Ovary (tissue), 9 donors: ENCODE measurements around the gene DRAXIN. TPM values are rescaled to one million over a fixed set of nuclear protein-coding genes. Genes with fewer than 3 reads are reported as not detected.

Experiments
- DNase-seq, 5 donors: peaks; one replicate each; pipeline ENCODE4 v3.0.0-alpha.2; 2019 to 2020
- H3K27ac ChIP-seq, 2 donors: fragments of 200-600 bp; one replicate each; pipeline versions ENCODE4 v1.5.1 to v1.8.0; 2019 to 2022
- H3K27me3 ChIP-seq: fragments of 200-600 bp; one replicate; pipeline ENCODE4 v1.8.0; 2022
- H3K36me3 ChIP-seq: fragments of 200-600 bp; sonication (generic); one replicate; pipeline ENCODE4 v1.5.1; 2019
- H3K4me1 ChIP-seq: one replicate; pipeline ENCODE4 v1.8.1; 2013; ENCODE audit warnings: mild to moderate bottlenecking, moderate library complexity; ENCODE audit not compliant: insufficient read depth
- H3K4me3 ChIP-seq: fragments of 200-600 bp; sonication (generic); one replicate; pipeline ENCODE4 v1.5.1; 2017
- H3K9me3 ChIP-seq, 2 donors: fragments of 200-600 bp in 1 of 2; sonication (generic) in 1 of 2; one replicate each; pipeline versions ENCODE4 v1.5.1 to v1.8.1; 2013 to 2019; ENCODE audit warnings: mild to moderate bottlenecking in 1 of 2, moderate library complexity in 1 of 2
- CTCF ChIP-seq, 3 donors: fragments of 450-650 bp in 2 of 3; fragments of 200-600 bp in 1 of 3; IDR thresholded peaks; one replicate each; pipeline versions ENCODE4 v1.5.1 to v1.8.0; 2016 to 2022; ENCODE audit warnings: antibody characterized with exemption in 3 of 3, mild to moderate bottlenecking in 1 of 3
- EP300 ChIP-seq: sonication (generic); formaldehyde crosslinking; IDR thresholded peaks from one replicate; pipeline ENCODE4 v1.6.1; 2017; ENCODE audit warnings: antibody characterized with exemption
- POLR2A ChIP-seq: fragments of 450-650 bp; IDR thresholded peaks from one replicate; pipeline ENCODE4 v1.6.1; 2017; ENCODE audit warnings: antibody characterized with exemption, mild to moderate bottlenecking, moderate library complexity
- WGBS, 3 donors: extraction: QIAGEN DNeasy Blood & Tissue Kit in 1 of 3; methylation state at CpG; one replicate each; pipeline versions ENCODE4 v1.1.5 to v1.1.7; 2013 to 2017; 5-methylcytosine and 5-hydroxymethylcytosine counted together
- intact Hi-C, 4 donors: fragments of 100-400 bp; cut with DNase I; formaldehyde crosslinking; loops; one replicate each; pipeline versions ENCODE4 v1.11.0 to v1.15.1; 2022 to 2023
- polyA plus RNA-seq, 2 donors: library from polyadenylated mRNA; stranded (reverse); fragments of 200-250 nt in 1 of 2; fragments of 350-450 nt in 1 of 2; fragmentation: Illumina TruSeq in 1 of 2; extraction: RNeasy Lipid Tissue Mini Kit (QIAGEN cat#74804) in 1 of 2; gene quantifications; one replicate each; pipeline ENCODE4 v1.2.3, GENCODE V29; 2013 to 2014
- total RNA-seq, 7 donors: library from RNA; depleted of rRNA in 2 of 7; stranded (reverse); fragments of >200 nt in 2 of 7; fragmentation: NEBNext Ultra II Directional in 3 of 7; extraction: Animal tissue kit (Norgen Biotek cat#: 25700) in 3 of 7; gene quantifications; one replicate each; pipeline versions ENCODE4 v1.1.0 to v1.2.4, GENCODE V29; 2016 to 2023
- donor health status: DM: no; HTN: no; CAD: no; lungs with moderate emphysema.
- donor health status: DM: no; HTN: no; CAD: no.
- donor health status: Bipolar disorder and iron deficiency.
- donor health status: DM: yes; HTN: yes; CAD: no.
- donor health status: DM: no; HTN: no; CAD: no.
- donor health status: DM: yes; HTN: yes; CAD: no.

The DRAXIN gene
- total and polyA plus RNA-seq, 9 donors, result under 0.01 to 0.33 (median 0.05) TPM; not detected in 2

- H3K9me3 ChIP-seq, result no peaks in the 10 kb centered on the region
- H3K27ac ChIP-seq, result no peak overlapping the region
- no peaks in the 10 kb centered on the region for H3K27me3 ChIP-seq
- intact Hi-C loops, result no loop called here
- WGBS, 3 donors, result 57 to 67% (median 59%) methylated on average over 8 of the region's 8 CpGs
- no peak overlapping the region for H3K4me3 ChIP-seq
- no peaks in the 10 kb centered on the region for H3K4me1 ChIP-seq
- H3K36me3 ChIP-seq, result no peaks in the 10 kb centered on the region
- TF ChIP-seq CTCF (IDR thresholded peaks at IDR 0.05) (no peak), POLR2A (no peak), EP300 (no peak)
- DNase-seq, result no peak
Observed at GRCh38 chr1:11697188-11697892, 5.8 kb downstream of the DRAXIN start.

GRCh38 chr1:11697893-11698210 lies 6.3 kb downstream of the DRAXIN start:
- no peak overlapping the region for H3K27ac ChIP-seq
- no peak overlapping the region for H3K4me3 ChIP-seq
- DNase-seq, result no peak
- no peaks in the 10 kb centered on the region for H3K4me1 ChIP-seq
- H3K36me3 ChIP-seq, result no peaks in the 10 kb centered on the region
- H3K27me3 ChIP-seq, result no peaks in the 10 kb centered on the region
- no peaks in the 10 kb centered on the region for H3K9me3 ChIP-seq
- 64 to 68% (median 66%) methylated on average over 5 of the region's 5 CpGs for WGBS, 3 donors
- intact Hi-C loops, result no loop called here
- TF ChIP-seq EP300 (no peak), POLR2A (no peak), CTCF (IDR thresholded peaks at IDR 0.05) (no peak)

- Histone ChIP-seq H3K36me3 (no peaks in the 10 kb centered on the region), H3K27me3 (no peaks in the 10 kb centered on the region), H3K9me3 (no peaks in the 10 kb centered on the region), H3K4me1 (no peaks in the 10 kb centered on the region), H3K4me3 (no peak overlapping the region), H3K27ac (no peak overlapping the region)
- 25 to 38% (median 33%) methylated on average over 34 of the region's 34 CpGs for WGBS, 3 donors
- intact Hi-C loops, result no loop called here
- TF ChIP-seq CTCF (IDR thresholded peaks at IDR 0.05) (no peak), POLR2A (no peak), EP300 (no peak)
- DNase-seq, result no peak
Observed at GRCh38 chr1:11700601-11701467, 9.3 kb downstream of the DRAXIN start.

GRCh38 chr1:11701551-11701961 lies 10.0 kb downstream of the DRAXIN start:
- no peaks in the 10 kb centered on the region for H3K27me3 ChIP-seq
- intact Hi-C loops, result no loop called here

More at GRCh38 chr1:11701551-11701961, 10.0 kb downstream of the DRAXIN start:
- TF ChIP-seq CTCF (IDR thresholded peaks at IDR 0.05) (no peak), POLR2A (no peak), EP300 (no peak)
- Histone ChIP-seq H3K27ac (no peak overlapping the region), H3K4me3 (no peak overlapping the region), H3K4me1 (no peaks in the 10 kb centered on the region), H3K9me3 (no peaks in the 10 kb centered on the region), H3K36me3 (no peaks in the 10 kb centered on the region)
- no peak for DNase-seq
- 5 to 14% (median 5%) methylated on average over 11 to 15 of the region's 15 CpGs for WGBS, 3 donors
